HCT116 (cell line): ENCODE measurements around the gene NOC2L. TPM values are rescaled to one million over a fixed set of nuclear protein-coding genes. Genes with fewer than 3 reads are reported as not detected.

ENCODE experiments used
- ATAC-seq: fragments of 200-7000 bp; cut with Tn5 transposase; 2 replicates; pipeline ENCODE4 v1.9.1; 2020; ENCODE audit warnings: mild to moderate bottlenecking, moderate library complexity
- BruUV-seq: library from RNA; stranded (reverse); fragments of 400-500 nt; replicated peaks from 2 replicates; lab custom pipeline; 2021; lab: Mats Ljungman, UMichigan
- CTCF ChIA-PET: fragments of 300-600 bp; sonication (Branson Sonifier 250); formaldehyde crosslinking; loops from one replicate; lab custom pipeline; 2021; ENCODE audit warnings: antibody characterized with exemption; lab: Charles Lee
- POLR2A ChIA-PET: fragments of 300-600, 350-600 bp; sonication (Branson Sonifier 250); formaldehyde crosslinking; loops from one replicate; lab custom pipeline; 2021; ENCODE audit warnings: antibody characterized with exemption; lab: Charles Lee
- RAD21 ChIA-PET, 2 experiments: fragments of 300-600 bp; sonication (Branson Sonifier 250); formaldehyde crosslinking; loops; one replicate each; lab custom pipeline; 2023; ENCODE audit warnings: low total read pairs in 2 of 2; ENCODE audit not compliant: uncharacterized antibody in 2 of 2, unreplicated experiment in 2 of 2, low non-redundant PET in 1 of 2; lab: Charles Lee
- DNase-seq: peaks from one replicate; pipeline ENCODE4 v3.0.0-alpha.2; 2010; ENCODE audit warnings: low read depth, low spot score
- H2AFZ ChIP-seq: fragments of 200-600 bp; shearing (Covaris generic), sonication (generic); 2 replicates; pipeline ENCODE4 v1.6.1; 2017; ENCODE audit warnings: low read depth, mixed run types, mixed read lengths, antibody characterized with exemption, low read length; ENCODE audit not compliant: poor library complexity, severe bottlenecking
- H3K27ac ChIP-seq: 2 replicates; pipeline ENCODE4 v1.5.1; 2012; ENCODE audit warnings: low read depth, low read length
- H3K27me3 ChIP-seq: fragments of 200-600 bp; sonication (generic); 2 replicates; pipeline ENCODE4 v1.6.1; 2016; ENCODE audit warnings: mixed run types, low read length, mixed read lengths; ENCODE audit not compliant: insufficient read depth
- H3K36me3 ChIP-seq, 2 experiments: fragments of 200-500 bp in 1 of 2; fragments of 200-600 bp in 1 of 2; sonication (Bioruptor generic) in 1 of 2; sonication (generic) in 1 of 2; 2 replicates each; pipeline versions ENCODE4 v1.5.1 to v1.6.1; 2014 to 2016; ENCODE audit warnings: low read length in 2 of 2, inconsistent platforms in 1 of 2, mixed read lengths in 1 of 2, mixed run types in 1 of 2; ENCODE audit not compliant: insufficient read depth in 2 of 2, control insufficient read depth in 1 of 2
- H3K4me1 ChIP-seq, 2 experiments: fragments of 200-600 bp in 1 of 2; sonication (generic) in 1 of 2; 2 replicates each; pipeline versions ENCODE4 v1.5.1 to v1.6.1; 2012 to 2017; ENCODE audit warnings: low read length in 2 of 2, inconsistent platforms in 1 of 2, mild to moderate bottlenecking in 1 of 2, mixed read lengths in 1 of 2, mixed run types in 1 of 2, moderate library complexity in 1 of 2; ENCODE audit not compliant: insufficient read depth in 2 of 2, control insufficient read depth in 1 of 2
- H3K4me2 ChIP-seq: fragments of 200-600 bp; sonication (generic); 2 replicates; pipeline ENCODE4 v1.6.1; 2017; ENCODE audit warnings: mixed run types, low read length, mixed read lengths
- H3K4me3 ChIP-seq, 2 experiments: fragments of 200-600 bp in 1 of 2; sonication (generic) in 1 of 2; replicated peaks in 1 of 2; 2 replicates each; pipeline ENCODE4 v1.5.1; 2011 to 2016; ENCODE audit warnings: low read length in 2 of 2, control low read depth in 1 of 2, low read depth in 1 of 2, mild to moderate bottlenecking in 1 of 2, mixed read lengths in 1 of 2, mixed run types in 1 of 2
- H3K79me2 ChIP-seq: fragments of 200-600 bp; sonication (generic); 2 replicates; pipeline ENCODE4 v1.6.1; 2017; ENCODE audit warnings: mild to moderate bottlenecking, mixed run types, low read length, moderate library complexity, mixed read lengths; ENCODE audit not compliant: insufficient read depth
- H3K9ac ChIP-seq: fragments of 200-600 bp; sonication (generic); 2 replicates; pipeline ENCODE4 v1.6.1; 2016; ENCODE audit warnings: low read length, mixed read lengths
- H3K9me2 ChIP-seq: fragments of 200-600 bp; sonication (generic), shearing (Covaris generic); 2 replicates; pipeline ENCODE4 v1.6.1; 2017; ENCODE audit warnings: mixed run types, mild to moderate bottlenecking, moderate library complexity; ENCODE audit not compliant: insufficient read depth
- H3K9me3 ChIP-seq, 2 experiments: fragments of 200-500 bp in 1 of 2; fragments of 200-600 bp in 1 of 2; sonication (Bioruptor generic) in 1 of 2; sonication (generic) in 1 of 2; 2 replicates each; pipeline ENCODE4 v1.6.1; 2014 to 2017; ENCODE audit warnings: low read length in 2 of 2, mixed read lengths in 2 of 2, inconsistent platforms in 1 of 2, low read depth in 1 of 2, mild to moderate bottlenecking in 1 of 2, mixed run types in 1 of 2, moderate library complexity in 1 of 2; ENCODE audit not compliant: control insufficient read depth in 1 of 2, insufficient read depth in 1 of 2
- H4K20me1 ChIP-seq: fragments of 200-600 bp; sonication (generic), shearing (Covaris generic); 2 replicates; pipeline ENCODE4 v1.6.1; 2017; ENCODE audit warnings: mixed run types, mild to moderate bottlenecking, moderate library complexity; ENCODE audit not compliant: insufficient read depth
- CBX3 ChIP-seq: IDR thresholded peaks from 2 replicates; pipeline ENCODE4 v1.6.1; 2012; ENCODE audit warnings: low read depth
- ELF1 ChIP-seq: IDR thresholded peaks from 2 replicates; pipeline ENCODE4 v1.6.1; 2012; ENCODE audit warnings: low read depth, borderline replicate concordance
- EZH2 ChIP-seq: fragments of 200-600 bp; sonication (generic); IDR thresholded peaks from 2 replicates; pipeline ENCODE4 v1.6.1; 2017; ENCODE audit warnings: antibody characterized with exemption, mixed run types
- EZH2phosphoT487 ChIP-seq: fragments of 200-600 bp; IDR thresholded peaks from 2 replicates; pipeline ENCODE4 v1.6.1; 2018; ENCODE audit warnings: antibody characterized with exemption, borderline replicate concordance
- FOSL1 ChIP-seq: IDR thresholded peaks from 2 replicates; pipeline ENCODE4 v1.6.1; 2012; ENCODE audit warnings: low read depth
- MAX ChIP-seq: IDR thresholded peaks from 2 replicates; pipeline ENCODE4 v1.6.1; 2012
- POLR2AphosphoS5 ChIP-seq: IDR thresholded peaks from 2 replicates; pipeline ENCODE4 v1.6.1; 2011; ENCODE audit warnings: mild to moderate bottlenecking, low read depth, low read length, moderate library complexity
- SRF ChIP-seq: IDR thresholded peaks from 2 replicates; pipeline ENCODE4 v1.6.1; 2012; ENCODE audit warnings: low read depth
- TCF7L2 ChIP-seq: IDR thresholded peaks from 2 replicates; pipeline ENCODE4 v1.7.0; 2011; ENCODE audit warnings: borderline replicate concordance, inconsistent platforms; ENCODE audit not compliant: insufficient read depth, insufficient read length; ENCODE audit errors: extremely low read depth
- ZBTB33 ChIP-seq: IDR thresholded peaks from 2 replicates; pipeline ENCODE4 v1.6.1; 2011; ENCODE audit warnings: mild to moderate bottlenecking, low read length, moderate library complexity; ENCODE audit not compliant: insufficient replicate concordance; ENCODE audit errors: extremely low read depth
- ZFX ChIP-seq: fragments of 450-650 bp; IDR thresholded peaks from 2 replicates; pipeline ENCODE4 v1.6.1; 2017
- intact Hi-C: fragments of 100-400 bp; cut with micrococcal nuclease; formaldehyde crosslinking; loops from 2 replicates; pipeline ENCODE4 v1.10.0; 2022
- total RNA-seq: library from RNA; stranded (reverse); gene quantifications from one replicate; pipeline ENCODE4 v1.2.1, GENCODE V29; 2021; ENCODE audit not compliant: unreplicated experiment

NOC2L gene
- total RNA-seq, 1 experiment from 2014 or later: 260 TPM

GRCh38 chr1:925561-926421, 33.3 kb downstream of the NOC2L start:
- Histone ChIP-seq H3K27me3 (peaks cover 20% of the 10 kb centered on the region; the same call in 1 of the 2 replicates), H3K4me1 (peaks cover 25 to 40% of the 10 kb centered on the region in 2 experiments), H3K79me2 (no peaks in the 10 kb centered on the region), H3K9me3 (no peaks in the 10 kb centered on the region), H4K20me1 (no peaks in the 10 kb centered on the region), H2AFZ (no peak overlapping the region), H3K4me2 (peak overlapping the region; percentile 90), H3K4me3 (peak overlapping the region; percentile 43 to 47), H3K9me2 (no peaks in the 10 kb centered on the region)
- RAD21 ChIA-PET: no interaction called here
- DNase-seq (no peak), ATAC-seq (peak; percentile 60)
- TF ChIP-seq EZH2 (peak; percentile 82; the same call in 1 of the 2 replicates), SRF (no peak), POLR2AphosphoS5 (peak; percentile 65), CBX3 (no peak), ELF1 (no peak)
- TF ChIP-seq, all 23 proteins: peak for 2
- ChIA-PET CTCF (no interaction called here), POLR2A (no interaction called here)
- H3K27ac ChIP-seq: peak overlapping the region; percentile 74; the same call in 1 of the 2 replicates
- peak overlapping the region; percentile 23; the same call in 1 of the 2 replicates for H3K9ac ChIP-seq
- no peaks in the 10 kb centered on the region for H3K36me3 ChIP-seq
- no TSS peak for BruUV-seq
- intact Hi-C loops: loop anchor here (2.0 kb wide), 1 partner anchor 15 kb away; no protein-coding TSS in a partner anchor

- H3K36me3 ChIP-seq: no peaks in the 10 kb centered on the region
- H3K27me3 ChIP-seq: peaks cover 25% of the 10 kb centered on the region; the same call in 1 of the 2 replicates
- BruUV-seq: no TSS peak
- H3K27ac ChIP-seq: peak overlapping the region; percentile 74; the same call in 1 of the 2 replicates
- ChIA-PET CTCF (no interaction called here), POLR2A (no interaction called here), RAD21 (no interaction called here)
- no peaks in the 10 kb centered on the region for H3K9me3 ChIP-seq
- intact Hi-C loops: loop anchor here (2.0 kb wide), 1 partner anchor 16 kb away; no protein-coding TSS in a partner anchor
- no peaks in the 10 kb centered on the region for H4K20me1 ChIP-seq
- no peaks in the 10 kb centered on the region for H3K9me2 ChIP-seq
- peak overlapping the region; percentile 43 to 61 for H3K4me3 ChIP-seq
- no peaks in the 10 kb centered on the region for H3K79me2 ChIP-seq
- H3K4me1 ChIP-seq: peaks cover 34 to 49% of the 10 kb centered on the region in 2 experiments
- peak; percentile 28 for ATAC-seq
- H2AFZ ChIP-seq: no peak overlapping the region
- H3K4me2 ChIP-seq: peak overlapping the region; percentile 90
- DNase-seq: no peak
- H3K9ac ChIP-seq: peak overlapping the region; percentile 45
- peak; percentile 95; the same call in 1 of the 2 replicates for TF ChIP-seq EZH2
- TF ChIP-seq ZBTB33: no peak
- TF ChIP-seq ZFX: peak; percentile 63; the same call in 1 of the 2 replicates
- peak; percentile 77 for TF ChIP-seq TCF7L2
- 0 out of 2 replicates have a peak, but pooled peaks have one; percentile 68 for TF ChIP-seq EZH2phosphoT487
- TF ChIP-seq MAX: peak; percentile 62; the same call in 1 of the 2 replicates
- TF ChIP-seq FOSL1: no peak
These were observed 34.1 kb downstream of the NOC2L start for GRCh38 chr1:924656-925560.
